ENCODE results near the gene PLPP7.
"Not testable (repeated sequence)": the region's sequence is repeated elsewhere in the genome, so short reads cannot be mapped to it uniquely, and the experiment has no call there.

Gene PLPP7

DNA sequence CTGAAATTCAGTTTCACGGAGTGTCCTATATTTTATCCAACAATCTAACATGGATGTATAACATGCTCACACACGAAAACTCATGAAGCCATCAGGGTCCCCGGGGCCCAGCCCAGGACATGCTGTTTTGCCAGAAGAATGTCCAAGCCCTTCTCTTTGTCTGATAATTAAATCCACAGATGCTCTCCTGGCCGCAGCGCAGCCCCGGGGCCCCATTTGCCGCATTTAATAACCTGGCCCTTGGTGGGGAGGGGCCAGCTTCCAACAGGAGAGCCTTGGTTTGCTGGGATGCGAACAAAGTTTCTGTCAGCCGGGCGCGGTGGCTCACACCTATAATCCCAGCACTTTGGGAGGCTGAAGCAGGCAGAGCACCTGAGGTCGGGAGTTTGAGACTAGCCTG is 30.0 kb downstream of the PLPP7 start:
- TF ChIP-seq, protein P1, sequence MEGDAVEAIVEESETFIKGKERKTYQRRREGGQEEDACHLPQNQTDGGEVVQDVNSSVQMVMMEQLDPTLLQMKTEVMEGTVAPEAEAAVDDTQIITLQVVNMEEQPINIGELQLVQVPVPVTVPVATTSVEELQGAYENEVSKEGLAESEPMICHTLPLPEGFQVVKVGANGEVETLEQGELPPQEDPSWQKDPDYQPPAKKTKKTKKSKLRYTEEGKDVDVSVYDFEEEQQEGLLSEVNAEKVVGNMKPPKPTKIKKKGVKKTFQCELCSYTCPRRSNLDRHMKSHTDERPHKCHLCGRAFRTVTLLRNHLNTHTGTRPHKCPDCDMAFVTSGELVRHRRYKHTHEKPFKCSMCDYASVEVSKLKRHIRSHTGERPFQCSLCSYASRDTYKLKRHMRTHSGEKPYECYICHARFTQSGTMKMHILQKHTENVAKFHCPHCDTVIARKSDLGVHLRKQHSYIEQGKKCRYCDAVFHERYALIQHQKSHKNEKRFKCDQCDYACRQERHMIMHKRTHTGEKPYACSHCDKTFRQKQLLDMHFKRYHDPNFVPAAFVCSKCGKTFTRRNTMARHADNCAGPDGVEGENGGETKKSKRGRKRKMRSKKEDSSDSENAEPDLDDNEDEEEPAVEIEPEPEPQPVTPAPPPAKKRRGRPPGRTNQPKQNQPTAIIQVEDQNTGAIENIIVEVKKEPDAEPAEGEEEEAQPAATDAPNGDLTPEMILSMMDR (IDR thresholded peaks at IDR 0.05; ENCODE audit: low read depth, low read length): no peak

DNA sequence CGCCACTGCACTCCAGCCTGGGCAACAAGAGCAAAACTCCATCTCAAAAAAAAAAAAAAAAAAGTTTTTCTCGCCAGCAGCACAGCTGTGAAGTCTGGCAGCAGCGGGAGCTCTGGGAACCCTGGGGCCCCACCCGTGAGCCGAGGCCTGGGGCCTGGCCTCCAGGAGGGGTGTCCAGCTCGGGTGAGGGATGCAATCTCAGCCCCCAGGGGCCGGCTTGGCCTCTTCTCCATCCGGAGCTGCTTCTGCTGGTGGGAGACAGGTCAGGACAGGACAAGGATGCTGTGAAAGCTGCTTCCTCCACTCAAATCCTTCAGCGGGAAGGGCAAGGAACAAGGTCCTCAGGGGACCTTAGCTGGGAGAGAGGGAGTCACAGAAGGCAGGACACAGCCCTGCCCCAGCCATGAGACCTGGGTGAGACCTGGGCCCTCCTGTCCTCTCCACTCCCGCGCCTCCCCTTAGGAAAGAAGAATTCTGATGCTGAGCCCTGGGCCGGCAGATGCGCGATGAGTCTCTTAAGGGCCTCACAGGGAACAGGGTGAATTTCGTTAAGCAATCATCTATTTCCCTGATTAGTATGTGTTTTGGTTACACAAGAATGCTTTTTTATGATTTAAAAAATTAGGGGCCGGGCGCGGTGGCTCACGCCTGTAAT is 30.6 kb downstream of the PLPP7 start:
- TF ChIP-seq, protein P1 (IDR thresholded peaks at IDR 0.05; ENCODE audit: low read depth, low read length): no peak
- H3K4me3 ChIP-seq (ENCODE audit: low read depth, low read length): no peak overlapping the region

More for the DNA sequence above, 30.0 kb downstream of the PLPP7 start:
- H3K4me3 ChIP-seq (ENCODE audit: low read depth, low read length): no peak overlapping the region

GRCh38 chr9:131323629-131324028 is 34.1 kb downstream of the PLPP7 start:
- TF ChIP-seq, protein P1 (IDR thresholded peaks at IDR 0.05; ENCODE audit: low read depth, low read length): no peak
- H3K4me3 ChIP-seq (ENCODE audit: low read depth, low read length): no peak overlapping the region

DNA sequence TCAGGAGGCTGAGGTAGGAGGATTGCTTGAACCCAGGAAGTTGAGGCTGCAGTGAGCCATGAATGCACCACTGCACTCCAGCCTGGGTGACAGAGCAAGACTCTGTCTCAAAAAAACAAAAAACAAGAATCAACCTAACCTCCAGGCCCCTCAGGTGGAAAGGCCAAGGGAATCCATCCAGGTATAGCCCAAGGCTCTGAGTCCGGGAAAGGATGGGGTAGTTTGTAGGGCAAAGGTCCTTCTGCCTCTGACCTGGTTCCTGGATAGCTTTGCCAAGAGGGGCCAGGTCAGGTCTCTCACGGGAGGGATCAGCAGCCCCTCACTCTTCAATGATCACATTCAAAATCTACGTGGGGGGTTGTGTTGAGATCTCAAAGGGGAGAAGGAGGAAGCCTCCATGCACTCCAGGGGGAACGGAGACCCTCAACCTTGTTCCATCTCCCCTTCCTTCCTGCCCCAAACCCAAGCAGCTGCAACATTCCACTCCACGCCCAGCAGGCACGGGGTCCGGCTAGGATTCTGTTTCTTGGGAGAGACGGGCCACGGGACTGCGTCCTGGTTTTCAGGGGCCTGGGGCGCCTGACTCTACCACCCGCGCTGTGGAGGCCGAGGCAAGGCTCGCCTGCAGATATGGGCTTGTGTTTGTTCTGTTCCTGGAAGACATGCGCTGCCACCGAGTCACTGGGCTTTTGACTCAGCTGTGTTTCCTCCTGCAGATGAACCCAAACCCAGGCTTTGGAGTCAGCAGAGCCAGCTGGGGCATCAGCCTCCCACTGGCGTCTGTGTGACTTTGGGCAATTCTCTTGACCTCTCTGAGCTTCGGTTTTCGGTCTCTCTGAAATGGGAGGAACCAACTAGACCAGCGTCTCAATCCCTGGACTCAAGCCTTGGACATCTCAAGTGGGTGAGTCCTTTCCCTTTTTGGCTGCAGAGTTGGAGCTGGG is 35.5 kb downstream of the PLPP7 start:
- TF ChIP-seq, protein P1 (IDR thresholded peaks at IDR 0.05; ENCODE audit: low read depth, low read length): no peak
- no peak overlapping the region for H3K4me3 ChIP-seq (ENCODE audit: low read depth, low read length)

- no peak overlapping the region for H3K4me3 ChIP-seq (ENCODE audit: low read depth, low read length)
- TF ChIP-seq, protein P1 (IDR thresholded peaks at IDR 0.05; ENCODE audit: low read depth, low read length): no peak
These were observed 39.7 kb downstream of the PLPP7 start for GRCh38 chr9:131329241-131329641.

DNA sequence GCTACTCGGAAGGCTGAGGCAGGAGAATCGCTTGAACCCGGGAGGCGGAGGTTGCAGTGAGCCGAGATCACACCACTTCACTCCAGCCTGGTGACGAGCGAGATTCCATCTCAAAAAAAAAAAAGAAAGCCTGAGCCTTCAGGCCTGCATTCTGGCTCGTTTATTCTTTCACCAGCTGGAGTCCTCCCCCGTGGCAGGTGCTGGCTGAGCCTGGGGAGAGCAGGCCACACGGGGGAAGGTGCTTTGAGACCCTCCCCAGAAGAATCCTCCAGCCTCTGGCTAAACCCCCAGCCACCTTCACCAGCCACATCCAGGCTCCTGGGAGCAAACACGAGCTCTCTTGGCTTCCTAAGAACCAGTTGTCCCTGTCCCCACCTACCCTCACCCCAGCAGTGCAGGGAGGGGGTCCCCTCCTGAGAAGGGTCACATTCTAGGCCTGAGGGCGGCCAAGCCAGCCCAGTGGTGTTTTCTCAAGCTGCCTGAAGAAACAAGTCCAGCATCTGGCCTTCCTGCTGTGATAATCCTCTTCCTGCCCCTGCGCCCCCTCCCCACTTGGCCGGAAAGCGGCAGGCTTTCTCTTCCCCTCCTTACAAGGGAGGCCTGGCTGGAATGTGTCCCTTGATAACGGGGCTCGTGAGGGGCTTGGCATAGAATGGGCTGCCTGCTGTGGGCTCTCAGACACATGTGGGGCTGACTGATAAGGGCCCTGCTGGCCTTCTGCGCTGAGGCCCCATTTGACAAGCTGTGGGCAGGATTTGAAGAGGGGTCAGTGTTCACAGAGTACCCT is 41.5 kb downstream of the PLPP7 start:
- H3K4me3 ChIP-seq (ENCODE audit: low read depth, low read length): no peak overlapping the region
- TF ChIP-seq, protein P1 (IDR thresholded peaks at IDR 0.05; ENCODE audit: low read depth, low read length): no peak

GRCh38 chr9:131331996-131332395 is 42.5 kb downstream of the PLPP7 start:
- H3K4me3 ChIP-seq (ENCODE audit: low read depth, low read length): not testable (repeated sequence)
